Measurements from ENCODE around the gene UBTF.

DNA sequence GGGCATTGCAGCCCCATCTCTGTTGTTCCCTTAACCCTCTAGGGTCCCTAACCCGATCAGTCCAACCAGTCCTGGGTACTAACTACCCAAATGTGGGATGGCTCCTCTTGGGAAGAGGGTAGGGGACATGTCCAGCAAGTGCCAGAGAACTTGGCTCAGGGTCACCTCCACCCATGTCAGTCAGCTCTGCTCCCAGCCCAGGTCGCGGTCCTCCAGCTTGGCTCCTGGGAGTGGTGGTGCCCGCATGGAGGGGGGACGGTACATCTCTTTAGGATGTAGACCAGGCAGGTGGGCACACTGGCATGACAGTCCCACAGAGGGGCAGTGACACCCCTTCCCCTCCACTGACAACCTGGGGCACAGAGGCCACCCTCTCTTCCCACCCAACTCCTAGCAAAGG, 26.7 kb downstream of the UBTF start:
- TF ChIP-seq, protein P1, sequence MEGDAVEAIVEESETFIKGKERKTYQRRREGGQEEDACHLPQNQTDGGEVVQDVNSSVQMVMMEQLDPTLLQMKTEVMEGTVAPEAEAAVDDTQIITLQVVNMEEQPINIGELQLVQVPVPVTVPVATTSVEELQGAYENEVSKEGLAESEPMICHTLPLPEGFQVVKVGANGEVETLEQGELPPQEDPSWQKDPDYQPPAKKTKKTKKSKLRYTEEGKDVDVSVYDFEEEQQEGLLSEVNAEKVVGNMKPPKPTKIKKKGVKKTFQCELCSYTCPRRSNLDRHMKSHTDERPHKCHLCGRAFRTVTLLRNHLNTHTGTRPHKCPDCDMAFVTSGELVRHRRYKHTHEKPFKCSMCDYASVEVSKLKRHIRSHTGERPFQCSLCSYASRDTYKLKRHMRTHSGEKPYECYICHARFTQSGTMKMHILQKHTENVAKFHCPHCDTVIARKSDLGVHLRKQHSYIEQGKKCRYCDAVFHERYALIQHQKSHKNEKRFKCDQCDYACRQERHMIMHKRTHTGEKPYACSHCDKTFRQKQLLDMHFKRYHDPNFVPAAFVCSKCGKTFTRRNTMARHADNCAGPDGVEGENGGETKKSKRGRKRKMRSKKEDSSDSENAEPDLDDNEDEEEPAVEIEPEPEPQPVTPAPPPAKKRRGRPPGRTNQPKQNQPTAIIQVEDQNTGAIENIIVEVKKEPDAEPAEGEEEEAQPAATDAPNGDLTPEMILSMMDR (IDR thresholded peaks at IDR 0.05 in 4 of 5, conservative IDR thresholded peaks at IDR 0.05 in 1 of 5), result no peak
- TF ChIP-seq POLR2A (IDR thresholded peaks at IDR 0.05), result no peak

Data from gastrocnemius medialis (tissue), 4 donors.